ENCODE data around the gene KDM4B. TPM values are rescaled to one million over a fixed set of nuclear protein-coding genes. Genes with fewer than 3 reads are reported as not detected.
A peak's percentile ranks its signal among the peaks of the same experiment; 100 is the strongest.

The KDM4B gene
- total and polyA plus RNA-seq, 9 of the 15 experiments (the other 6 are each of a cell fraction or from before 2014, with no cell fraction given) = 0.21 to 29.9 (median 7.3) TPM

- intact Hi-C loops (cut with micrococcal nuclease) (no loop called here), in situ Hi-C loops (cut with MboI) (no loop called here)
- H3K4me3 ChIP-seq = no peak overlapping the region
- H2AFZ ChIP-seq (ENCODE audit: low read depth, low read length) = no peak overlapping the region
- CTCF ChIA-PET (ENCODE audit: low intra/inter-chr PET ratio) = no interaction called here
- H3K27ac ChIP-seq (ENCODE audit: extremely low read depth, low read depth, low read length) = no peak overlapping the region
- H3K27me3 ChIP-seq (ENCODE audit: control insufficient read depth in 2 of 2, insufficient read depth in 2 of 2, low read length in 2 of 2) = no peaks in the 10 kb centered on the region
- no peaks in the 10 kb centered on the region for H3K9me1 ChIP-seq (ENCODE audit: control insufficient read depth, insufficient read depth, low read length)
- H3K9me3 ChIP-seq (replicated peaks; ENCODE audit: control insufficient read depth, insufficient read depth, low read depth, low read length) = no peaks in the 10 kb centered on the region
- DNase-seq (ENCODE audit: extremely low read depth in 1 of 4, low spot score in 3 of 4) = no peak
- POLR2A ChIA-PET = interaction anchor here (0.6 to 1.8 kb wide), 2 partner anchors 12 to 91 kb away, joined by 4 to 7 read pairs; no protein-coding TSS in a partner anchor
- no peak for ATAC-seq
- peaks cover 0 to 33% of the 10 kb centered on the region in 2 experiments; a peak in 2 of 5 replicates for H3K4me1 ChIP-seq (replicated peaks in 1 of 2; ENCODE audit: control insufficient read depth in 2 of 2, insufficient read depth in 2 of 2, low read length in 2 of 2)
- H3K4me2 ChIP-seq (ENCODE audit: insufficient read depth, low read length) = no peak overlapping the region
- no peak for FAIRE-seq
- H3K36me3 ChIP-seq (ENCODE audit: control insufficient read depth, insufficient read depth, low read length) = peaks cover 10% of the 10 kb centered on the region; the same call in 1 of the 3 replicates
- no TSS peak for BruUV-seq (replicated peaks)
- peak overlapping the region in 1 of 2 experiments; percentile 7; a peak in 1 of 4 replicates for H3K9ac ChIP-seq (ENCODE audit: insufficient read depth in 1 of 2, low read depth in 2 of 2, low read length in 2 of 2)
- H3K79me2 ChIP-seq (ENCODE audit: control insufficient read depth, insufficient read depth, low read length) = no peaks in the 10 kb centered on the region
- 83% methylated on average over 15 of the region's 19 CpGs for WGBS (ENCODE audit: insufficient coverage, low coverage, missing lambda C conversion rate)
- H4K20me1 ChIP-seq (replicated peaks; ENCODE audit: control insufficient read depth, insufficient read depth, low read length) = 0 out of 2 replicates have a peak, but pooled peaks cover 6% of the 10 kb centered on the region
- no peak for TF ChIP-seq CHD2 (IDR thresholded peaks at IDR 0.05; ENCODE audit: low read depth, low read length)
- no peak for TF ChIP-seq HCFC1 (IDR thresholded peaks at IDR 0.05; ENCODE audit: low read depth, low read length)
- no peak for TF ChIP-seq GABPB1 (CRISPR knock-in tag; IDR thresholded peaks at IDR 0.05)
- TF ChIP-seq ZBTB40 (IDR thresholded peaks at IDR 0.05) = no peak
- TF ChIP-seq ZBTB40 (CRISPR knock-in tag; IDR thresholded peaks at IDR 0.05) = no peak
- no peak for TF ChIP-seq ZNF311 (CRISPR knock-in tag; IDR thresholded peaks at IDR 0.05)
- no peak for TF ChIP-seq SRSF1 (IDR thresholded peaks at IDR 0.05; ENCODE audit: low read depth, low read length)
- TF ChIP-seq FOXP1 (CRISPR knock-in tag; IDR thresholded peaks at IDR 0.05) = no peak
- no peak for TF ChIP-seq PHB (CRISPR knock-in tag; IDR thresholded peaks at IDR 0.05)
- no peak for TF ChIP-seq ZNF445 (CRISPR knock-in tag; IDR thresholded peaks at IDR 0.05; ENCODE audit: low read depth)
- TF ChIP-seq THRA (IDR thresholded peaks at IDR 0.05) = no peak
- no peak for TF ChIP-seq ELK3 (CRISPR knock-in tag; IDR thresholded peaks at IDR 0.05)
Observed at GRCh38 chr19:5106971-5107370, 138.1 kb downstream of the KDM4B start.
